Measurements from ENCODE around the gene SSNA1.
A peak's percentile ranks its signal among the peaks of the same experiment; 100 is the strongest.

Gene SSNA1

GRCh38 chr9:137156567-137157375, 31.7 kb upstream of the SSNA1 start:
- TF ChIP-seq CTCF (IDR thresholded peaks at IDR 0.05; ENCODE audit: low read depth, low read length): no peak
- peak overlapping the region; percentile 25 to 39 for H3K4me3 ChIP-seq (replicated peaks in 1 of 2; ENCODE audit: low read depth in 2 of 2, low read length in 2 of 2)
- peak; percentile 53 to 58 for DNase-seq (ENCODE audit: low read depth in 2 of 2)

GRCh38 chr9:137157618-137158415, 30.7 kb upstream of the SSNA1 start:
- H3K4me3 ChIP-seq (replicated peaks in 1 of 2; ENCODE audit: low read depth in 2 of 2, low read length in 2 of 2): no peak overlapping the region
- no peak for DNase-seq (ENCODE audit: low read depth in 2 of 2)

GRCh38 chr9:137158625-137159024, 29.9 kb upstream of the SSNA1 start:
- no peak for DNase-seq (ENCODE audit: low read depth in 2 of 2)
- no peak for TF ChIP-seq CTCF (IDR thresholded peaks at IDR 0.05; ENCODE audit: low read depth, low read length)
- no peak overlapping the region for H3K4me3 ChIP-seq (replicated peaks in 1 of 2; ENCODE audit: low read depth in 2 of 2, low read length in 2 of 2)

More at GRCh38 chr9:137157618-137158415, 30.7 kb upstream of the SSNA1 start:
- TF ChIP-seq CTCF (IDR thresholded peaks at IDR 0.05; ENCODE audit: low read depth, low read length): no peak

GRCh38 chr9:137159105-137160053, 29.1 kb upstream of the SSNA1 start:
- H3K4me3 ChIP-seq (replicated peaks in 1 of 2; ENCODE audit: low read depth in 2 of 2, low read length in 2 of 2): no peak overlapping the region
- DNase-seq (ENCODE audit: low read depth in 2 of 2): no peak
- no peak for TF ChIP-seq CTCF (IDR thresholded peaks at IDR 0.05; ENCODE audit: low read depth, low read length)

GRCh38 chr9:137160054-137160425, 28.4 kb upstream of the SSNA1 start:
- no peak overlapping the region for H3K4me3 ChIP-seq (replicated peaks in 1 of 2; ENCODE audit: low read depth in 2 of 2, low read length in 2 of 2)
- no peak for DNase-seq (ENCODE audit: low read depth in 2 of 2)
- no peak for TF ChIP-seq CTCF (IDR thresholded peaks at IDR 0.05; ENCODE audit: low read depth, low read length)

Data from cardiac fibroblast (primary cell).